LNCaP clone FGC (cell line): ENCODE results near the gene TGFB3.
A peak's percentile ranks its signal among the peaks of the same experiment; 100 is the strongest.

Experiments
- DNase-seq: peaks from one replicate; pipeline ENCODE4 v3.0.0-alpha.2; 2011; ENCODE audit warnings: low read depth
- H3K4me3 ChIP-seq: 2 replicates; pipeline ENCODE4 v1.5.1; 2011; ENCODE audit warnings: mild to moderate bottlenecking, low read depth, low read length, control low read depth
- CTCF ChIP-seq: IDR thresholded peaks from 2 replicates; pipeline ENCODE4 v1.5.1; 2012; ENCODE audit warnings: mild to moderate bottlenecking; ENCODE audit not compliant: control insufficient read depth, insufficient read depth; ENCODE audit errors: extremely low read depth

Gene TGFB3

GRCh38 chr14:75989134-75989533 lies 7.3 kb upstream of the TGFB3 start:
- TF ChIP-seq CTCF, result no peak
- H3K4me3 ChIP-seq, result no peak overlapping the region
- no peak for DNase-seq

DNA sequence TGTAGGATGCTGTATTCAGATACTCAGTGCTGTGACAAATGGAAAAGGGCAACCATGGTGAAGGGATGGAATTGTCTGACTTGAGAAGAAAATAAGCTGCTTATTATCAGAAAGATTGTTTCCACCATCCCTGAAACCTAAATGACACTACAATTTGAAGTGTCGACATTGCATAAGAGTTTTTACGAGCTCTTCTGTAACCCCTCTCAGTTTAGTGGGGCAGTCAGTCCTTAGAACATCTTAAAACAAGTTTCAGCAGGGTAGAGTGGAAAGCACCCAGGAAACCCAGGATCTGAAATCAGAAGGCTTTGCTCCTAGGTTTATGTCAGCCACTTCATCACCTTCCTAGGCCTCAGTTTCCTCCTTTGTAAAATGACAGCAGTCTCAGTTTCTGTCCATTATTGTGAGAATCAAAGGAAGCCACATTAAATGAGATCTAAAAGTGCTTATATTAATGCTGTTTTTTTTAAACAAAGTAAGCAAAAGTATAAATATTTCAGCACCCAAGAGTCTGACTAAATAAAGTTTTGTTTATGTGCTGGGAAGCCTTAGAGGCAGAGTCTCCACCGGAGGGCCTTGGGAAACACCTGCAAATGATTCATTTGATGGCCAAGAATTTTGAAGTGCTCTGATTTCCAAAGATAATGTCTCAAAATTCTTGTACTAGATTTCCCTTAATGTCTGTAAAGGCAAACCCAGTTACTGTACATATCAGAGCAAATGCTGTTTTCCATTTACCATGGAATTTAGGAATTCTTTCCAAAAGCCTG lies 5.6 kb upstream of the TGFB3 start:
- no peak for TF ChIP-seq CTCF
- DNase-seq, result no peak
- H3K4me3 ChIP-seq, result no peak overlapping the region

DNA sequence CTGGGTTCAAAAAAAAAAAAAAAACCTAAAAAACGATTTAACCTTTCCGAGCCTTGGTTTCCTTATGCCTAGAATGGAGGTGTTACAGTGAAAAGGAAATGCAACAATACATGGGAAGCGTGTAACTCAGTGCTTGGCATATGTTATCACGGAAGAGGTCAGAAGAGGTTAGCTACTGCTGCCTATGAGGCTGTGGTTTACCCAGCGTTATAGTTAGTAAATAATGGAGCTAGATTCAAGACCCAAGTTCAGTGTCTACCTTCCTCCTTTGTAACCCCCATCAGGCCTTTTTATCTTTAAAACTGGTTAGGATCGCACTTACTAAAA lies 4.6 kb upstream of the TGFB3 start:
- DNase-seq, result no peak
- peak overlapping the region; percentile 91 for H3K4me3 ChIP-seq
- TF ChIP-seq CTCF, result no peak

DNA sequence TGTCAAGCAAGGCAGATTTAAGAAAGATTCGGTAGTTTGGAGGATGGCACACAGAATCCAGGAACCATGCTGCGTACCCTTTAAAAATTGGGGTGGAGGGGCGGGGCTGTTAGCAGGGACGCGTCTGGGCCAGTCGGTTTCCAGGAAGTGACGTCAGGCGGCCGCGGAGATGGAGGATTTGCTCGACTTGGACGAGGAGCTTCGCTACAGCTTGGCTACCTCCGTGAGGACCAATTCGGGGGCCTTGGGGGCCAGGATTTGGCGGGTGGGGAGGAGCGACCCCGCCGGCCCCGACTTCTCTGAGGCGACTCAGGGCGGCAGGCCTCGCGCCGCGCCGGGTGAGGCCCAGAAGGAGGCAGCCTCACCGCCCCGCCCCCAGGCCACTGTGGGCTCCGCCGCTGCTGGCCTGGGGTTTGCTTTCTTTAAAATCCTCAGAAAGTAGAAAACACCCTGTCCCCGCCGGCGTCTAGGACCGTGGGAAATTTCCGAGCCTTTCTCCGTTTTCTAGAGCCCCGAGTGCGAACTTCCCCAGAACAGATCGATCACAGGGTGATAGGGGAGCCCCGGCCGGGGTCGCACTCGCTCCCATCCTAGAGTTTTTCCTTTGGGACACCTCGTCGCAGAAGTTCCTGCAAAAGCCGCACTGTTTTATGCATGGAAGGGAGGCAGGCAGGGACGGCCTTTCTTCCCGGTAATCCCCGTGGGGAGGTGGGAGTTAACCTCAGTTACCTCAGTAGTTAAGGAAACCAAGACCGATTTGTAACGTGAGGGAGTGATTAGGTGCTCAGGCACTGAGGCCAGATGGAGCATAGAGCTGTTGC lies 4.0 kb upstream of the TGFB3 start, which contains the start of gene IFT43:
Gene IFT43, plus strand, starts transcription at position 146 of the 821 bp plus-strand sequence. Its CDS starts 24 bp downstream, at position 170.
- peak; percentile 19 for DNase-seq
- no peak for TF ChIP-seq CTCF
- H3K4me3 ChIP-seq, result peak within 1 kb of the TSS; percentile 91

GRCh38 chr14:75984674-75985073 lies 2.9 kb upstream of the TGFB3 start:
- H3K4me3 ChIP-seq, result no peak overlapping the region
- DNase-seq, result peak; percentile 96
- no peak for TF ChIP-seq CTCF

DNA sequence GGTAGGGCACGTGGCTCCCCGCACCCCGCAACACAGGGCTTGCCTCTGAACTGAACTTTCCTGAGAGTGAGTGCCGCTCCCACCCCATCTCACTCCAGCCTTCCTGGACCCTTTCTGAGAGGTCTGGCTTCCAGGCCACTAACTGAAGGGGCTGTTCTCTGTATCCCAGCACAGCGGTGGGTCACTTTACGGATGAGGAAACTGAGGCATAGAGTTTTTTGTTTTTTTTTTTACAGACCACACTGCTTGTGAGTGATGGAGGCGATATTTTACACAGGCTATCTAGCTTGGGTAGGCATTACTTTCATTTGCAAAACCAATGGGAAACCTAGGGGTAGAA lies 1.2 kb upstream of the TGFB3 start:
- no peak for TF ChIP-seq CTCF
- H3K4me3 ChIP-seq, result no peak overlapping the region
- no peak for DNase-seq
